ENCODE data around the gene RIPPLY2.
"Not testable (repeated sequence)": the region's sequence is repeated elsewhere in the genome, so short reads cannot be mapped to it uniquely, and the experiment has no call there.

Gene RIPPLY2

GRCh38 chr6:83878902-83879644, 25.9 kb downstream of the RIPPLY2 start:
- Histone ChIP-seq H3K27ac (ENCODE audit: low read depth, low read length) (no peak overlapping the region), H3K36me3 (ENCODE audit: control insufficient read depth, insufficient read depth, low read length) (no peaks in the 10 kb centered on the region), H3K27me3 (ENCODE audit: control insufficient read depth, insufficient read depth, low read length) (no peaks in the 10 kb centered on the region), H3K9me3 (ENCODE audit: control insufficient read depth, insufficient read depth, low read length) (no peaks in the 10 kb centered on the region), H3K9ac (ENCODE audit: low read depth, low read length) (no peak overlapping the region), H3K4me1 (ENCODE audit: control insufficient read depth, insufficient read depth, low read length) (no peaks in the 10 kb centered on the region), H3K4me3 (ENCODE audit: low read depth, low read length) (no peak overlapping the region)

GRCh38 chr6:83879746-83880145, 26.6 kb downstream of the RIPPLY2 start:
- no peak overlapping the region for H3K4me3 ChIP-seq (ENCODE audit: low read depth, low read length)

GRCh38 chr6:83883240-83883639, 30.1 kb downstream of the RIPPLY2 start:
- H3K9ac ChIP-seq (ENCODE audit: low read depth, low read length): no peak overlapping the region
- H3K36me3 ChIP-seq (ENCODE audit: control insufficient read depth, insufficient read depth, low read length): no peaks in the 10 kb centered on the region
- no peaks in the 10 kb centered on the region for H3K9me3 ChIP-seq (ENCODE audit: control insufficient read depth, insufficient read depth, low read length)
- no peaks in the 10 kb centered on the region for H3K27me3 ChIP-seq (ENCODE audit: control insufficient read depth, insufficient read depth, low read length)
- no peaks in the 10 kb centered on the region for H3K4me1 ChIP-seq (ENCODE audit: control insufficient read depth, insufficient read depth, low read length)
- H3K27ac ChIP-seq (ENCODE audit: low read depth, low read length): no peak overlapping the region
- H3K4me3 ChIP-seq (ENCODE audit: low read depth, low read length): no peak overlapping the region

More at GRCh38 chr6:83879746-83880145, 26.6 kb downstream of the RIPPLY2 start:
- Histone ChIP-seq H3K4me1 (ENCODE audit: control insufficient read depth, insufficient read depth, low read length) (no peaks in the 10 kb centered on the region), H3K9ac (ENCODE audit: low read depth, low read length) (no peak overlapping the region), H3K27me3 (ENCODE audit: control insufficient read depth, insufficient read depth, low read length) (no peaks in the 10 kb centered on the region), H3K36me3 (ENCODE audit: control insufficient read depth, insufficient read depth, low read length) (no peaks in the 10 kb centered on the region), H3K27ac (ENCODE audit: low read depth, low read length) (no peak overlapping the region), H3K9me3 (ENCODE audit: control insufficient read depth, insufficient read depth, low read length) (no peaks in the 10 kb centered on the region)

GRCh38 chr6:83884523-83884922, 31.4 kb downstream of the RIPPLY2 start:
- no peaks in the 10 kb centered on the region for H3K36me3 ChIP-seq (ENCODE audit: control insufficient read depth, insufficient read depth, low read length)
- no peak overlapping the region for H3K27ac ChIP-seq (ENCODE audit: low read depth, low read length)
- no peaks in the 10 kb centered on the region for H3K9me3 ChIP-seq (ENCODE audit: control insufficient read depth, insufficient read depth, low read length)
- H3K4me1 ChIP-seq (ENCODE audit: control insufficient read depth, insufficient read depth, low read length): no peaks in the 10 kb centered on the region
- H3K27me3 ChIP-seq (ENCODE audit: control insufficient read depth, insufficient read depth, low read length): no peaks in the 10 kb centered on the region
- H3K9ac ChIP-seq (ENCODE audit: low read depth, low read length): no peak overlapping the region
- no peak overlapping the region for H3K4me3 ChIP-seq (ENCODE audit: low read depth, low read length)

- no peak overlapping the region for H3K27ac ChIP-seq (ENCODE audit: low read depth, low read length)
These were observed 32.8 kb downstream of the RIPPLY2 start for GRCh38 chr6:83885984-83886383.

GRCh38 chr6:83889621-83890020, 36.5 kb downstream of the RIPPLY2 start:
- Histone ChIP-seq H3K27ac (ENCODE audit: low read depth, low read length) (no peak overlapping the region), H3K9me3 (ENCODE audit: control insufficient read depth, insufficient read depth, low read length) (no peaks in the 10 kb centered on the region), H3K36me3 (ENCODE audit: control insufficient read depth, insufficient read depth, low read length) (no peaks in the 10 kb centered on the region), H3K27me3 (ENCODE audit: control insufficient read depth, insufficient read depth, low read length) (no peaks in the 10 kb centered on the region), H3K4me1 (ENCODE audit: control insufficient read depth, insufficient read depth, low read length) (peaks cover 13% of the 10 kb centered on the region; the same call in 1 of the 2 replicates), H3K9ac (ENCODE audit: low read depth, low read length) (no peak overlapping the region), H3K4me3 (ENCODE audit: low read depth, low read length) (no peak overlapping the region)

More at GRCh38 chr6:83885984-83886383, 32.8 kb downstream of the RIPPLY2 start:
- H3K9me3 ChIP-seq (ENCODE audit: control insufficient read depth, insufficient read depth, low read length): no peaks in the 10 kb centered on the region
- H3K36me3 ChIP-seq (ENCODE audit: control insufficient read depth, insufficient read depth, low read length): no peaks in the 10 kb centered on the region
- no peaks in the 10 kb centered on the region for H3K27me3 ChIP-seq (ENCODE audit: control insufficient read depth, insufficient read depth, low read length)
- no peak overlapping the region for H3K4me3 ChIP-seq (ENCODE audit: low read depth, low read length)
- no peaks in the 10 kb centered on the region for H3K4me1 ChIP-seq (ENCODE audit: control insufficient read depth, insufficient read depth, low read length)
- no peak overlapping the region for H3K9ac ChIP-seq (ENCODE audit: low read depth, low read length)

GRCh38 chr6:83890520-83890919, 37.4 kb downstream of the RIPPLY2 start:
- Histone ChIP-seq H3K36me3 (ENCODE audit: control insufficient read depth, insufficient read depth, low read length) (no peaks in the 10 kb centered on the region), H3K27me3 (ENCODE audit: control insufficient read depth, insufficient read depth, low read length) (no peaks in the 10 kb centered on the region), H3K4me1 (ENCODE audit: control insufficient read depth, insufficient read depth, low read length) (peaks cover 13% of the 10 kb centered on the region; the same call in 1 of the 2 replicates), H3K27ac (ENCODE audit: low read depth, low read length) (no peak overlapping the region), H3K4me3 (ENCODE audit: low read depth, low read length) (no peak overlapping the region), H3K9me3 (ENCODE audit: control insufficient read depth, insufficient read depth, low read length) (no peaks in the 10 kb centered on the region), H3K9ac (ENCODE audit: low read depth, low read length) (no peak overlapping the region)

- Histone ChIP-seq H3K4me1 (ENCODE audit: control insufficient read depth, insufficient read depth, low read length) (peaks cover 13% of the 10 kb centered on the region; the same call in 1 of the 2 replicates), H3K4me3 (ENCODE audit: low read depth, low read length) (no peak overlapping the region), H3K9me3 (ENCODE audit: control insufficient read depth, insufficient read depth, low read length) (no peaks in the 10 kb centered on the region)
These were observed 38.4 kb downstream of the RIPPLY2 start for GRCh38 chr6:83891586-83891985.

GRCh38 chr6:83893024-83893423, 39.9 kb downstream of the RIPPLY2 start:
- H3K4me1 ChIP-seq (ENCODE audit: control insufficient read depth, insufficient read depth, low read length): peaks cover 13% of the 10 kb centered on the region; the same call in 1 of the 2 replicates
- no peaks in the 10 kb centered on the region for H3K27me3 ChIP-seq (ENCODE audit: control insufficient read depth, insufficient read depth, low read length)
- no peak overlapping the region for H3K4me3 ChIP-seq (ENCODE audit: low read depth, low read length)
- no peaks in the 10 kb centered on the region for H3K36me3 ChIP-seq (ENCODE audit: control insufficient read depth, insufficient read depth, low read length)
- no peak overlapping the region for H3K9ac ChIP-seq (ENCODE audit: low read depth, low read length)
- no peak overlapping the region for H3K27ac ChIP-seq (ENCODE audit: low read depth, low read length)
- H3K9me3 ChIP-seq (ENCODE audit: control insufficient read depth, insufficient read depth, low read length): no peaks in the 10 kb centered on the region

More at GRCh38 chr6:83891586-83891985, 38.4 kb downstream of the RIPPLY2 start:
- H3K27ac ChIP-seq (ENCODE audit: low read depth, low read length): no peak overlapping the region
- no peaks in the 10 kb centered on the region for H3K36me3 ChIP-seq (ENCODE audit: control insufficient read depth, insufficient read depth, low read length)
- H3K27me3 ChIP-seq (ENCODE audit: control insufficient read depth, insufficient read depth, low read length): no peaks in the 10 kb centered on the region
- no peak overlapping the region for H3K9ac ChIP-seq (ENCODE audit: low read depth, low read length)

- H3K9ac ChIP-seq (ENCODE audit: low read depth, low read length); H3K4me3 ChIP-seq (ENCODE audit: low read depth, low read length); H3K27ac ChIP-seq (ENCODE audit: low read depth, low read length); H3K27me3 ChIP-seq (ENCODE audit: control insufficient read depth, insufficient read depth, low read length); H3K9me3 ChIP-seq (ENCODE audit: control insufficient read depth, insufficient read depth, low read length); H3K36me3 ChIP-seq (ENCODE audit: control insufficient read depth, insufficient read depth, low read length): not testable (repeated sequence)
- H3K4me1 ChIP-seq (ENCODE audit: control insufficient read depth, insufficient read depth, low read length): peaks cover 13% of the 10 kb centered on the region; the same call in 1 of the 2 replicates
These were observed 43.9 kb downstream of the RIPPLY2 start for GRCh38 chr6:83897094-83897493.

GRCh38 chr6:83901624-83902023, 48.5 kb downstream of the RIPPLY2 start:
- Histone ChIP-seq H3K9me3 (ENCODE audit: control insufficient read depth, insufficient read depth, low read length) (no peaks in the 10 kb centered on the region), H3K27ac (ENCODE audit: low read depth, low read length) (no peak overlapping the region), H3K4me3 (ENCODE audit: low read depth, low read length) (no peak overlapping the region), H3K9ac (ENCODE audit: low read depth, low read length) (no peak overlapping the region), H3K27me3 (ENCODE audit: control insufficient read depth, insufficient read depth, low read length) (no peaks in the 10 kb centered on the region), H3K4me1 (ENCODE audit: control insufficient read depth, insufficient read depth, low read length) (no peaks in the 10 kb centered on the region), H3K36me3 (ENCODE audit: control insufficient read depth, insufficient read depth, low read length) (no peaks in the 10 kb centered on the region)
